SK-N-MC (cell line): ENCODE data around the gene CFAP46.
"Not testable (repeated sequence)": the region's sequence is repeated elsewhere in the genome, so short reads cannot be mapped to it uniquely, and the experiment has no call there.

Source experiments
- DNase-seq: peaks from one replicate; pipeline ENCODE4 v3.0.0-alpha.2; 2011; ENCODE audit warnings: low read depth, low spot score
- H3K27ac ChIP-seq: fragments of 200-600 bp; sonication (generic); 2 replicates; pipeline ENCODE4 v1.5.1; 2016; ENCODE audit warnings: mixed run types
- H3K36me3 ChIP-seq: fragments of 200-600 bp; sonication (generic); 2 replicates; pipeline ENCODE4 v1.6.1; 2017; ENCODE audit warnings: antibody characterized with exemption, low read length, mixed read lengths; ENCODE audit not compliant: insufficient read depth
- H3K4me3 ChIP-seq: fragments of 200-600 bp; sonication (generic); 2 replicates; pipeline ENCODE4 v1.5.1; 2016
- H3K9ac ChIP-seq: fragments of 200-600 bp; sonication (generic); 2 replicates; pipeline ENCODE4 v1.8.0; 2017; ENCODE audit warnings: mixed run types, mixed read lengths; ENCODE audit not compliant: insufficient read length
- H3K9me3 ChIP-seq: fragments of 200-600 bp; sonication (generic); 2 replicates; pipeline ENCODE4 v1.6.1; 2017; ENCODE audit warnings: low read depth, mild to moderate bottlenecking, antibody characterized with exemption, low read length, moderate library complexity, mixed read lengths
- EZH2 ChIP-seq: fragments of 200-600 bp; sonication (generic); IDR thresholded peaks from one replicate; pipeline ENCODE4 v1.6.1; 2017; ENCODE audit warnings: antibody characterized with exemption
- FOXP2 ChIP-seq: optimal IDR thresholded peaks from 2 replicates; pipeline ENCODE3; 2011; ENCODE audit warnings: mild to moderate bottlenecking, moderate library complexity; ENCODE audit not compliant: insufficient read depth; ENCODE audit errors: extremely low read length, control extremely low read depth
- POLR2AphosphoS5 ChIP-seq: IDR thresholded peaks from 2 replicates; pipeline ENCODE4 v1.6.1; 2012; ENCODE audit warnings: mild to moderate bottlenecking, low read depth, low read length, borderline replicate concordance

CFAP46 gene

DNA sequence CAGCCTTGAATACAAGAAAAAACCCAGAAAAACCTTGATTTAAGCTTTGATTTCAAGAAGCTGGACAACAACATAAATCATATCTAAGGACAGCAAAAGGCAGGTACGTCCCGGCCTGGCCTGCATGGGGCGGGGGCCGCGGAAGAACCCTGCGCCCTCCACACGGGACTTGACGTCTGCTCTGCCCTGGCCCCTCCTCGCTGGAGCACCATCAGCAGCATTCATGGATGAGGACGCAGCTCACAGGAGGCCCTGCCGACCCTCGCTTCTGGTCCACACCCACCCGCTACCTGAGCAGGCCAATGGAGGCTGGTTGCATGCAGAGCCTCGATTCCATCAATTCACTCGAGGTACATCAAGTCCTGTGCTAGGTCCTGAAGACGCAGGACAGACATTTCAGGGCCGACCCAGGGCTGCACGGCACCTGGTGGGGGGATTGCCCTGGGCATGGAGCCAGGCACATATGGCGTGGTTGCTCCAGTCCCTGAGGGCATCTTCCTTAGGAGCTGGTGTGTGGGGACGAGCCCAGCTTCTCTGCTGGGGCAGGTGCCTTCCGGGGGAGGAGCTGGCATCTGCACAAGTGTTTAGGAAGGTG is 93.3 kb downstream of the CFAP46 start:
- Histone ChIP-seq H3K36me3 (no peaks in the 10 kb centered on the region), H3K9ac (no peak overlapping the region), H3K27ac (no peak overlapping the region), H3K4me3 (no peak overlapping the region), H3K9me3 (no peaks in the 10 kb centered on the region)
- TF ChIP-seq POLR2AphosphoS5 (no peak), FOXP2 (no peak)
- DNase-seq: no peak

DNA sequence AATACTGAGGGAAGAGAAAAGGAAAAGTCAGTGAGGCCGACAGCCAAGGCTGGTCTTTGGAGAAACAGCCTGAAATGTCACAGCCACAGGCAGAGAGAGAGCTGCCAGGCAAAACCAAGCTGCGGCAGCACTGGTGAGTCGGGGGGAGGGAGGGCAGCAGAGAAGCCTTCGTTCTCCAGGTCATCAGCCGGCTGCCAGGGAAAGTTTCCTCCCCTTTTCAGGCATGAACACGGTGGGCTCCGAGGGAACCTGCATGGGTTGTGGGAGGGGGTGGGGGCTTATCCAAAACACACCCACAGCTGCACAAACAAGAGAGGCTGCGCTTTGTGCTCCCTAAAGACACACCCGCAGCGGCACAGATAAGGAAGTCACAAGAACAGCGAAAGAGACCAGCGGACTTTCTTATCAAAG is 94.1 kb downstream of the CFAP46 start:
- H3K9ac ChIP-seq: no peak overlapping the region
- TF ChIP-seq POLR2AphosphoS5 (no peak), FOXP2 (no peak), EZH2 (no peak)
- H3K9me3 ChIP-seq: no peaks in the 10 kb centered on the region
- no peak overlapping the region for H3K4me3 ChIP-seq
- H3K27ac ChIP-seq: no peak overlapping the region
- no peaks in the 10 kb centered on the region for H3K36me3 ChIP-seq
- no peak for DNase-seq

GRCh38 chr10:132847856-132848255 is 94.5 kb downstream of the CFAP46 start:
- Histone ChIP-seq H3K27ac (no peak overlapping the region), H3K36me3 (no peaks in the 10 kb centered on the region), H3K9ac (no peak overlapping the region), H3K4me3 (no peak overlapping the region), H3K9me3 (no peaks in the 10 kb centered on the region)
- no peak for DNase-seq
- TF ChIP-seq POLR2AphosphoS5 (no peak), FOXP2 (no peak), EZH2 (no peak)

GRCh38 chr10:132847416-132847777 is 95.0 kb downstream of the CFAP46 start:
- Histone ChIP-seq H3K27ac (no peak overlapping the region), H3K9ac (no peak overlapping the region), H3K4me3 (no peak overlapping the region), H3K9me3 (no peaks in the 10 kb centered on the region), H3K36me3 (no peaks in the 10 kb centered on the region)
- DNase-seq: no peak
- TF ChIP-seq FOXP2: no peak
- TF ChIP-seq EZH2: no peak
- TF ChIP-seq POLR2AphosphoS5: no peak

DNA sequence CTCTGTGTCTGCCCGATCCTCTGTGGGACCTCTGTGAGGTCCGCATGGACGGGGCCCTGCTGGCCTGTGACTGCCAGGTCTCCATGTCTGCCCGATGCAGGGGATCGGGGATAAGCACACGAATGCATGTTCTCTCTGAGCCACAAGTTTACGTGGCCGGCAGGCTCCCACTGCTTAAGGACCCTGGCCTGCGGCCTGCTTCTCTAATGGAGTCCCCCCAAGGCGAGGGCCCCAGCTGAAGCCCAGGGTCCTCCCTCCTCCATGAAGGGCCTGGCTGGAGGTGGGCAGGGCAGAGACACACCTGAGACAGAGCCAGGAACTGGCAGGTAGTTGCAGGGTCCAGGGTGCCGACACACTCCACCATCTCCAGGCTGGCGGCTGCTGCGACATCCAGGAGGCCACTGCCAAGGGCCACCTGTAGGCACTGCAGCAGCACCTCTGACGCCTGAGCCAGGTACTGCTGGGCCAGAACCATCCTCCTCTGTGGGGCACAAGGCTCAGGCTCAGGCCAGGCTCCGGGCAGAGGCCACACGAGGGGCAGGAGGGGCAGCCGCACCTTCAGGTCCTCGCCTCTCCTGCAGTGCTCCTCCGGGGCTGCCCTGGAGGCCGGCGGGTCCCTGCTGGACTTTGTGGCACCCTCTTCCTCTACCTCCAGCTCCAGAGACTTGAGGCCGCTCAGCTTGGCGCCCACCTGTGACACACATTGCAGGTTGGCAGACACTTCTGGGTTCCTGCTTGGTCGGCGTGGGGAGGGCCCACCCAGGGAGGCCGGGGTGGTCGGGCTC is 95.5 kb downstream of the CFAP46 start:
- TF ChIP-seq POLR2AphosphoS5: no peak
- TF ChIP-seq EZH2: no peak
- no peak for TF ChIP-seq FOXP2
- DNase-seq: no peak
- Histone ChIP-seq H3K27ac (no peak overlapping the region), H3K4me3 (no peak overlapping the region), H3K36me3 (no peaks in the 10 kb centered on the region), H3K9me3 (no peaks in the 10 kb centered on the region), H3K9ac (no peak overlapping the region)

DNA sequence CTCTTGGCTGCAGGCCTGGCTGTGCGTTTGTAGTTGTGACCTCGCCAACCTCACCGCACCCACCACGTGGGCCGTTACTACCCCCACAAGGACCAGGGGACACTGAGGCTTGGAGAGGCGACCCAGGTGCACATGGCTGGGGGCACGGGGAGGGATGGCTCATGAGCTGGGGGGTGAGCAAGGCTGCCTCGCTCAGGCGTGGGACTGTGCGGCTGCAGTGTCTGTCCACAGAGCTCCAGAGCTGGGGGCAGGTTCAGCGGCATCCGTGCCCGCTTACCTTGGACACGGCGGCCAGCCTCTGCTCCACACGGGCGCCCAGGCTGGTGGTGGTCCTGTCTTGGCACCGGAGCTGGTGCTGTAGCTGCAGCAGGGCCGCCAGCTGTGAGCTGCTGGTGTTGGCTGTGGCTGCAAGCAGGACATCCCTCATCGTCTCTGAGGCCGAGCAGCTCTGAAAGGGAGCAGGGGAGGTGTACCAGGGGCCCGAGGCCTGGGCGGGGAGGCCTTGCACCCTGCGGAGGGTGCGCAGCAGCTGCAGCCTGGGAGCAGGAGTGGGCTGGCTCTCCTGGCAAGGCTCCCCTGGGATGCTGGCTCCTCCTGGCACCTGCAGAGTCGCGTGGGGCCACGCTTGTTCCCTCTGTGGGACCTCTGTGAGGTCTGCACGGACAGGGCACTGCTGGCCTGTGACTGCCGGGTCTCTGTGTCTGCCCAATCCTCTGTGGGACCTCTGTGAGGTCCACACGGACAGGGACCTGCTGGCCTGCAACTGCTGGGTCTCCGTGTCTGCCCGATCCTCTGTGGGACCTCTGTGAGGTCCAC is 96.4 kb downstream of the CFAP46 start:
- H3K4me3 ChIP-seq: no peak overlapping the region
- no peak overlapping the region for H3K27ac ChIP-seq
- DNase-seq: no peak
- no peaks in the 10 kb centered on the region for H3K9me3 ChIP-seq
- no peak overlapping the region for H3K9ac ChIP-seq
- no peak for TF ChIP-seq EZH2
- no peak for TF ChIP-seq POLR2AphosphoS5
- no peak for TF ChIP-seq FOXP2
- H3K36me3 ChIP-seq: no peaks in the 10 kb centered on the region

- Histone ChIP-seq H3K4me3 (no peak overlapping the region), H3K27ac (no peak overlapping the region), H3K9ac (no peak overlapping the region), H3K9me3 (no peaks in the 10 kb centered on the region), H3K36me3 (no peaks in the 10 kb centered on the region)
- no peak for DNase-seq
- TF ChIP-seq EZH2 (no peak), FOXP2 (no peak), POLR2AphosphoS5 (no peak)
Observed at GRCh38 chr10:132845041-132845551, 97.3 kb downstream of the CFAP46 start.

DNA sequence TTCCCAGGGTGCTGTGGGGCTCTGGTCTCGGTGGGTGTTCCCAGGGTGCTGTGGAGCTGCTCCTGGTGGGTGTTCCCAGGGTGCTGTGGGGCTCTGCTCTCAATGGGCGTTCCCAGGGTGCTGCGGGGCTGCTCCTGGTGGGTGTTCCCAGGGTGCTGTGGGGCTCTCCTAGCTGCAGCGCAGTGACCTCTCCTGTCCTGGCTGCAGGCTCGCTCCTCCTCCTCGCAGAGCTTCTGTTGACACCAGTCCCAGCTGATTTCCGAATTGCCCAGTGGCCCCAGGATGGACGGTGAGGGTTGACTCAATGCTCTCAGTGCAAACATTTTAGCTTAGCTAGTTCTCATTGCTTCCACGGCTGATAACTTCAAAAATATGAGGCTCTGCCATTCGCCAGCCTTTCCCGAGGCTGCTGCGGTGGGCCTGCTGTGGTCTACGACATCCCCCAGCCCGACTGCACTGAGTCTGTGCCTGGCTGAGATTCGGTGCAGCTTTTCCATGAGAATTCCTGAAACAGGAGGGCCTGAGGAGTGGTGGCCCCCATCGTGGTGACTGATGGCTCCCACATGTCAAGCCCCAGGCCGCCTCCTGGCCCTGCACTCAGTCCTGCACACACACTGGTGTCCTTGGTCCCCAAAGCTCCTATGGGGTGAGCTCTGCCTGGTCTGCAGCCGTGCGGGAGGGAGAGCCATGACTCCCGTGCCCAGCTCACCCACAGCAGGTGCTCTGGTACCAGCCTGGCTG is 98.1 kb downstream of the CFAP46 start:
- no peak for DNase-seq
- no peak overlapping the region for H3K4me3 ChIP-seq
- no peak overlapping the region for H3K9ac ChIP-seq
- H3K27ac ChIP-seq: no peak overlapping the region
- no peak for TF ChIP-seq FOXP2
- TF ChIP-seq EZH2: no peak
- no peak for TF ChIP-seq POLR2AphosphoS5
- no peaks in the 10 kb centered on the region for H3K9me3 ChIP-seq
- no peaks in the 10 kb centered on the region for H3K36me3 ChIP-seq

DNA sequence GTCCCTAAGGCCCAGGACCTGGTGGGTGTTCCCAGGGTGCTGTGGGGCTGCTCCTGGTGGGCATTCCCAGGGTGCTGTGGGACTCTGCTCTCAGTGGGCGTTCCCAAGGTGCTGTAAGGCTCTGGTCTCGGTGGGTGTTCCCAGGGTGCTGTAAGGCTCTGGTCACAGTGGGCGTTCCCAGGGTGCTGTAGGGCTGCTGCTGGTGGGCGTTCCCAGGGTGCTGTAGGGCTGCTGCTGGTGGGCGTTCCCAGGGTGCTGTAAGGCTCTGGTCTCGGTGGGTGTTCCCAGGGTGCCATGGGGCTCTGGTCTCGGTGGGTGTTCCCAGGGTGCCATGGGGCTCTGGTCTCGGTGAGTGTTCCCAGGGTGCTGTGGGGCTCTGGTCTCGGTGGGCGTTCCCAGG is 99.1 kb downstream of the CFAP46 start:
- H3K9me3 ChIP-seq, DNase-seq: not testable (repeated sequence)

More for the DNA sequence above, 99.1 kb downstream of the CFAP46 start:
- H3K4me3 ChIP-seq, H3K9ac ChIP-seq, H3K36me3 ChIP-seq, H3K27ac ChIP-seq: not testable (repeated sequence)
